ENCODE results near the gene CLCN3. TPM values are rescaled to one million over a fixed set of nuclear protein-coding genes. Genes with fewer than 3 reads are reported as not detected.

Gene CLCN3
- total RNA-seq, 1 donor from 2014 or later = 54.1 TPM

DNA sequence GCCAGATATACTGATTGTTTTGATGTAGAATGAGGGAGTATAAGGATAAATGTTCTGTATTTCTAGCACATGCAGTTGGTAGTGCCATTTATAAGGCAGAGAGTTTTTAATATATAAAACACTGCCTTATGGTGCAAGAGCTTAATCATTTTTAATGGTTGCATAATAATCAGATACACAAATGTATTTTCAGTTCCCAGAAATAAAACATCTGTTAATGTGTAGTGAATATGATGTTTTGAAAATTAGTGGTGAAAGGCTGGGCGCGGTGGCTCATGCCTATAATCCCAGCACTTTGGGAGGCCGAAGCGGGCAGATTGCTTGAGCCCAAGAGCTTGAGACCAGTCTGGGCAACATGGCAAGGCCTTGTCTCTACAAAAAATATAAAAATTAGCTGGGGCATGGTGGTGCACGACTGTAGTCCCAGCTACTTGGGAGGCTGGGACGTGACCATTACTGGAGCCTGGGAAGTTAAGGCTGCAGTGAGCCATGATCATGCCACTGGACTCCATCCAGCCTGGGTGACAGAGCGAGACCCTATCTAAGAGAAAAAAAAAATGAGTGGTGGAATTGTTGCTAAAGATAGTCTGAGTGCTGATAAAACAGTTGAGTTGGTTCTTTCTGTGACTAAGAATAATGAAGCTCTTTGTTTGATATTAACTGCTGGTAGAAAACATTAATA lies 29.3 kb downstream of the CLCN3 start:
- H3K27ac ChIP-seq (replicated peaks) = peak overlapping the region; percentile 83
- TF ChIP-seq, protein P1, sequence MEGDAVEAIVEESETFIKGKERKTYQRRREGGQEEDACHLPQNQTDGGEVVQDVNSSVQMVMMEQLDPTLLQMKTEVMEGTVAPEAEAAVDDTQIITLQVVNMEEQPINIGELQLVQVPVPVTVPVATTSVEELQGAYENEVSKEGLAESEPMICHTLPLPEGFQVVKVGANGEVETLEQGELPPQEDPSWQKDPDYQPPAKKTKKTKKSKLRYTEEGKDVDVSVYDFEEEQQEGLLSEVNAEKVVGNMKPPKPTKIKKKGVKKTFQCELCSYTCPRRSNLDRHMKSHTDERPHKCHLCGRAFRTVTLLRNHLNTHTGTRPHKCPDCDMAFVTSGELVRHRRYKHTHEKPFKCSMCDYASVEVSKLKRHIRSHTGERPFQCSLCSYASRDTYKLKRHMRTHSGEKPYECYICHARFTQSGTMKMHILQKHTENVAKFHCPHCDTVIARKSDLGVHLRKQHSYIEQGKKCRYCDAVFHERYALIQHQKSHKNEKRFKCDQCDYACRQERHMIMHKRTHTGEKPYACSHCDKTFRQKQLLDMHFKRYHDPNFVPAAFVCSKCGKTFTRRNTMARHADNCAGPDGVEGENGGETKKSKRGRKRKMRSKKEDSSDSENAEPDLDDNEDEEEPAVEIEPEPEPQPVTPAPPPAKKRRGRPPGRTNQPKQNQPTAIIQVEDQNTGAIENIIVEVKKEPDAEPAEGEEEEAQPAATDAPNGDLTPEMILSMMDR (IDR thresholded peaks at IDR 0.05; ENCODE audit: borderline replicate concordance) = no peak
- H3K4me3 ChIP-seq = peak overlapping the region; percentile 29
- intact Hi-C loops (cut with micrococcal nuclease) = no loop called here
- H3K4me1 ChIP-seq = peaks cover 54% of the 10 kb centered on the region
- no peaks in the 10 kb centered on the region for H3K27me3 ChIP-seq (ENCODE audit: low read depth)
- no peaks in the 10 kb centered on the region for H3K9me3 ChIP-seq (replicated peaks)
- peak; percentile 62 for DNase-seq
- peaks cover 6% of the 10 kb centered on the region for H3K36me3 ChIP-seq

DNA sequence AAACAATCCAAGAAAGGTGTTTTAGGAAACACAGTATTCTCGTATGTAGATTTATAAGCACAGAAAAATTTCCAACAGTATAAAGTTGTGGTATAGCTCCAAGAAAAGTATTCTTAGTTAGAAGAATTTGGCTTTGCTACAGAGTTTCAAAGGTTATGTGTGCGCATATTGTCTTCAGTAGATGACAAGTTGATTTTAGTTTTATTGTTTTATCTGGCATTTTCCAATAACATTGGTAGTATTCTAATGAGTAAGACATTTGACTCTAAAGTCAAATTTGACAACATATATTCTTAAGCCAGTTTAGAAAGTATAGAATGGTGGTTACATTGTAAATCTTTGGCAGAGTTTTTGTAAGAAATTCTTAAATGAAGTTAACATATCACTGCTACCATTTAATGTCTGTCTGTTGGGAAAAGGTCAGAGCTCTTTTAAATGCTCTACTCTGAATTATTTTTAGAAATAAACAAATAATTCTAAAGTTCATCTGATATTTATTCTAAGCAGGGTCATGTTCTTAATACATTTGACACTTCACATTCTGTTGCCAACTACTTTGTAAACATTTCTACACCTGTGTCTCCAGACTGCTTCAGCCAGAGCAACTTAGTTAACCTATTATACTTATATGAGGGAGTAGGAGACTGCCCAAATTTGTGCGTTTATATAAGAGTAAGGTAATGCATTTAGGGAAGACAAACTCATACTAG lies 30.0 kb downstream of the CLCN3 start:
- Histone ChIP-seq H3K36me3 (no peaks in the 10 kb centered on the region), H3K27me3 (ENCODE audit: low read depth) (no peaks in the 10 kb centered on the region), H3K9me3 (replicated peaks) (no peaks in the 10 kb centered on the region), H3K4me3 (peak overlapping the region; percentile 29), H3K4me1 (peaks cover 54% of the 10 kb centered on the region), H3K27ac (replicated peaks) (peak overlapping the region; percentile 83)
- intact Hi-C loops (cut with micrococcal nuclease) = no loop called here
- DNase-seq = no peak
- TF ChIP-seq, protein P1 (IDR thresholded peaks at IDR 0.05; ENCODE audit: borderline replicate concordance) = no peak

- Histone ChIP-seq H3K36me3 (no peaks in the 10 kb centered on the region), H3K4me1 (peaks cover 56% of the 10 kb centered on the region), H3K9me3 (replicated peaks) (no peaks in the 10 kb centered on the region), H3K4me3 (no peak overlapping the region), H3K27ac (replicated peaks) (peak overlapping the region; percentile 83), H3K27me3 (ENCODE audit: low read depth) (no peaks in the 10 kb centered on the region)
- TF ChIP-seq, protein P1 (IDR thresholded peaks at IDR 0.05; ENCODE audit: borderline replicate concordance) = no peak
- intact Hi-C loops (cut with micrococcal nuclease) = no loop called here
- DNase-seq = no peak
Observed at GRCh38 chr4:169652535-169652934, 32.2 kb downstream of the CLCN3 start.

DNA sequence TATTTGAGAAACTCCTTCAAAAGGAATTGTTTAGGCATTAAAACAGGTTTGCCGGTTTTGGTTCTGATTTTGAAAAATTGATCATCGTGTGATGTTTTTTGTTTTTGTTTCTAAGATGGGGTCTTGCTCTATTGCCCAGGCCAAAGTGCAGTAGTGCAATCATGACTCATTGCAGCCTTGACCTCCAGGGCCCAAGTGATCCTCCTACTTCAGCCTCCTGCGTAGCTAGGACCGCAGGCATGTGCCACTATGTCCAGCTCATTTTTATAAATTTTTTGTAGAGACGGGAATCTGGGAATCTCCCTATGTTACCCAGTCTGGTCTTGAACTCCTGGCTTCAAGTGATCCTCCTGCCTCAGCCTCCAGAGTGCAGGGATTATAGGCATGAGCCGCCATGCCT lies 35.0 kb downstream of the CLCN3 start:
- TF ChIP-seq, protein P1 (IDR thresholded peaks at IDR 0.05; ENCODE audit: borderline replicate concordance) = no peak
- no peaks in the 10 kb centered on the region for H3K27me3 ChIP-seq (ENCODE audit: low read depth)
- peaks cover 58% of the 10 kb centered on the region for H3K4me1 ChIP-seq
- intact Hi-C loops (cut with micrococcal nuclease) = loop anchor here (5.0 kb wide), 1 partner anchor 33 kb away; the partner anchor contains the start of gene CLCN3
- H3K9me3 ChIP-seq (replicated peaks) = no peaks in the 10 kb centered on the region
- H3K4me3 ChIP-seq = no peak overlapping the region
- DNase-seq = no peak
- no peak overlapping the region for H3K27ac ChIP-seq (replicated peaks)
- H3K36me3 ChIP-seq = no peaks in the 10 kb centered on the region

- Histone ChIP-seq H3K4me3 (no peak overlapping the region), H3K36me3 (no peaks in the 10 kb centered on the region), H3K9me3 (replicated peaks) (no peaks in the 10 kb centered on the region), H3K27me3 (ENCODE audit: low read depth) (no peaks in the 10 kb centered on the region), H3K27ac (replicated peaks) (peak overlapping the region; percentile 88), H3K4me1 (peaks cover 56% of the 10 kb centered on the region)
- intact Hi-C loops (cut with micrococcal nuclease) = loop anchor here (5.0 kb wide), 1 partner anchor 35 kb away; the partner anchor contains the start of gene CLCN3
- no peak for DNase-seq
- TF ChIP-seq, protein P1 (IDR thresholded peaks at IDR 0.05; ENCODE audit: borderline replicate concordance) = no peak
Observed at GRCh38 chr4:169657470-169658107, 37.2 kb downstream of the CLCN3 start.
